ENCODE results near the gene TGFBR3. TPM values are rescaled to one million over a fixed set of nuclear protein-coding genes. Genes with fewer than 3 reads are reported as not detected.

Gene TGFBR3
- total RNA-seq, 1 donor from 2014 or later, result 2.5 TPM

DNA sequence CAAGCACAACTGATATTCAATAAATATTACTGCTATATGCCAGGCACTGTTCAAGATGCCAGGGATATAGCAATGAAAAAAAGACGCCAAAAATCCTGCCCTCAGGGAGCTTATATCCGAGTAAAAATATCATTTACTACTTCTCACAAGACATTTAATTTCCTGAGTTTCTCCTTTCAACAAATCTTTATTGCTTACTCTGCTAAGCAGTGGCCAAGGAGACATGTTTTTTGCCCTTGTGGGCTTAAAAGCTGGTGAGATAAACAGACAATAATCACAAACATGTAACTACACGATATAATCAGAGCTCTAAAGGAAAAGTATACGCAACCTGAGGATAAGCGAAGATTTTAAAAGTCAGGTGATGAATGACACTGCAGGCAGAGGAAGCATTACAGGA is 19.5 kb downstream of the TGFBR3 start:
- H3K27ac ChIP-seq (ENCODE audit: low read depth, low read length), result no peak overlapping the region
- Mint-ChIP-seq H3K36me3 (ENCODE audit: low read depth, unreplicated experiment) (no peaks in the 10 kb centered on the region), H3K4me3 (ENCODE audit: unreplicated experiment) (no peak overlapping the region), H3K27ac (ENCODE audit: unreplicated experiment) (no peak overlapping the region), H3K27me3 (ENCODE audit: low read depth, unreplicated experiment) (peaks cover 4% of the 10 kb centered on the region), H3K9me3 (ENCODE audit: unreplicated experiment) (no peaks in the 10 kb centered on the region), H3K4me1 (ENCODE audit: low read depth, unreplicated experiment) (no peaks in the 10 kb centered on the region)
- H3K79me2 ChIP-seq (ENCODE audit: insufficient read depth, low read length), result no peaks in the 10 kb centered on the region
- FAIRE-seq, result no peak
- no peak for TF ChIP-seq CTCF (IDR thresholded peaks at IDR 0.05; ENCODE audit: insufficient read depth, low read depth, low read length)
- TF ChIP-seq EZH2 (IDR thresholded peaks at IDR 0.05; ENCODE audit: insufficient read depth, low read length), result no peak
- no peaks in the 10 kb centered on the region for H3K4me1 ChIP-seq (ENCODE audit: insufficient read depth, low read length)
- H4K20me1 ChIP-seq (ENCODE audit: insufficient read depth, low read length), result no peaks in the 10 kb centered on the region
- H3K27me3 ChIP-seq (ENCODE audit: insufficient read depth, low read length), result no peaks in the 10 kb centered on the region
- H3K36me3 ChIP-seq (ENCODE audit: insufficient read depth, low read length), result no peaks in the 10 kb centered on the region
- no peak overlapping the region for H2AFZ ChIP-seq (ENCODE audit: low read depth, low read length)
- no peak overlapping the region for H3K4me2 ChIP-seq (ENCODE audit: low read length)
- H3K9me3 ChIP-seq (ENCODE audit: insufficient read depth, low read depth, low read length), result no peaks in the 10 kb centered on the region
- H3K9ac ChIP-seq (ENCODE audit: low read length), result no peak overlapping the region
- no peak for DNase-seq (ENCODE audit: low read depth)
- H3K4me3 ChIP-seq (ENCODE audit: insufficient read depth, low read depth, low read length), result no peak overlapping the region

DNA sequence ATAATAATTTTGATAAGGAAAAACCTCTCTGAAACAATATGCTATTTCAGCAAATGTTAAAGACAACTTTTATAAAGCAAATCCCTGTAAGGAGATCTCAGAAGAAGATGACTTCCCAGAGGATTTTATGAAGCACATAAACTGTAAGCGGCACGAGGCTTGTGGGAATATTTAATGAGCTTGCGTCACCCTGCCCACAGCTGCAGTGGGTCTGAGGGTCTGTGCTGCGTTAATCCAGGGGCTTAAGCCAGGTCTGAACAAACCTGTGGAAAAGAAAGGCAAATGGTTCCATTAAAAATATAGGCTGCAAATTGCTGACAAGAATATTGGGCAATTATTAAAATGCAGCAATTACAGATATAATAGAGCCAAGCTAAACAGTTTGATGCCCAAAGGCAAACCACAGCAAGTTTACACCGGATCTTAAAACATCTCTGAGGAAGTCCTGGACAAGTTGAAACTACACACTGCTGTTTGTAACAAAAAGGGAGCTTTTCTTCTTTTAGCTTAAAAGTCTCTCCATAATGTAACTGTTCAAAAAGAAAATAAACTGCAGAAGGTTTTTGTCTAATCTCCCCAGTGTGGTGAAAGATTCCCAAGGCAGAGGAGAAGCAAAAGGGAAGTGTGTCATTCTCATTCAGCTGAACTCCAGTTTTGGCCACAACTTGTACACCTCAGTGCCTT is 21.8 kb downstream of the TGFBR3 start:
- no peak overlapping the region for H3K27ac Mint-ChIP-seq (ENCODE audit: unreplicated experiment)
- no peak overlapping the region for H3K27ac ChIP-seq (ENCODE audit: low read depth, low read length)

More for the DNA sequence above, 21.8 kb downstream of the TGFBR3 start:
- peak; percentile 51 for DNase-seq (ENCODE audit: low read depth)
- Histone ChIP-seq H2AFZ (ENCODE audit: low read depth, low read length) (no peak overlapping the region), H4K20me1 (ENCODE audit: insufficient read depth, low read length) (no peaks in the 10 kb centered on the region), H3K4me2 (ENCODE audit: low read length) (peak overlapping the region; percentile 7), H3K9ac (ENCODE audit: low read length) (no peak overlapping the region), H3K9me3 (ENCODE audit: insufficient read depth, low read depth, low read length) (no peaks in the 10 kb centered on the region), H3K79me2 (ENCODE audit: insufficient read depth, low read length) (no peaks in the 10 kb centered on the region), H3K27me3 (ENCODE audit: insufficient read depth, low read length) (no peaks in the 10 kb centered on the region), H3K4me3 (ENCODE audit: insufficient read depth, low read depth, low read length) (no peak overlapping the region), H3K4me1 (ENCODE audit: insufficient read depth, low read length) (no peaks in the 10 kb centered on the region), H3K36me3 (ENCODE audit: insufficient read depth, low read length) (no peaks in the 10 kb centered on the region)
- Mint-ChIP-seq H3K36me3 (ENCODE audit: low read depth, unreplicated experiment) (no peaks in the 10 kb centered on the region), H3K4me3 (ENCODE audit: unreplicated experiment) (no peak overlapping the region), H3K4me1 (ENCODE audit: low read depth, unreplicated experiment) (no peaks in the 10 kb centered on the region), H3K9me3 (ENCODE audit: unreplicated experiment) (no peaks in the 10 kb centered on the region), H3K27me3 (ENCODE audit: low read depth, unreplicated experiment) (peaks cover 4% of the 10 kb centered on the region)
- no peak for FAIRE-seq
- TF ChIP-seq EZH2 (IDR thresholded peaks at IDR 0.05; ENCODE audit: insufficient read depth, low read length), result no peak
- no peak for TF ChIP-seq CTCF (IDR thresholded peaks at IDR 0.05; ENCODE audit: insufficient read depth, low read depth, low read length)

Data from astrocyte (in vitro differentiated cells and primary cell).